ENCODE data around the gene PAPSS1.

- TF ChIP-seq, protein P1, sequence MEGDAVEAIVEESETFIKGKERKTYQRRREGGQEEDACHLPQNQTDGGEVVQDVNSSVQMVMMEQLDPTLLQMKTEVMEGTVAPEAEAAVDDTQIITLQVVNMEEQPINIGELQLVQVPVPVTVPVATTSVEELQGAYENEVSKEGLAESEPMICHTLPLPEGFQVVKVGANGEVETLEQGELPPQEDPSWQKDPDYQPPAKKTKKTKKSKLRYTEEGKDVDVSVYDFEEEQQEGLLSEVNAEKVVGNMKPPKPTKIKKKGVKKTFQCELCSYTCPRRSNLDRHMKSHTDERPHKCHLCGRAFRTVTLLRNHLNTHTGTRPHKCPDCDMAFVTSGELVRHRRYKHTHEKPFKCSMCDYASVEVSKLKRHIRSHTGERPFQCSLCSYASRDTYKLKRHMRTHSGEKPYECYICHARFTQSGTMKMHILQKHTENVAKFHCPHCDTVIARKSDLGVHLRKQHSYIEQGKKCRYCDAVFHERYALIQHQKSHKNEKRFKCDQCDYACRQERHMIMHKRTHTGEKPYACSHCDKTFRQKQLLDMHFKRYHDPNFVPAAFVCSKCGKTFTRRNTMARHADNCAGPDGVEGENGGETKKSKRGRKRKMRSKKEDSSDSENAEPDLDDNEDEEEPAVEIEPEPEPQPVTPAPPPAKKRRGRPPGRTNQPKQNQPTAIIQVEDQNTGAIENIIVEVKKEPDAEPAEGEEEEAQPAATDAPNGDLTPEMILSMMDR (IDR thresholded peaks at IDR 0.05), result no peak
- TF ChIP-seq POLR2A (IDR thresholded peaks at IDR 0.05) (no peak), POLR2AphosphoS5 (IDR thresholded peaks at IDR 0.05) (no peak), EP300 (IDR thresholded peaks at IDR 0.05) (no peak)
Measured at GRCh38 chr4:107589269-107589668, 130.8 kb downstream of the PAPSS1 start.
